Right cardiac atrium (tissue), 5 donors: ENCODE measurements around the gene TCAP. TPM values are rescaled to one million over a fixed set of nuclear protein-coding genes. Genes with fewer than 3 reads are reported as not detected.

Experiments used
- ATAC-seq, 2 donors: fragments of 200-7000 bp; cut with Tn5 transposase; one replicate each; pipeline versions ENCODE4 v1.8.0 to v1.9.1; 2020; ENCODE audit warnings: moderate library complexity in 2 of 2, mild to moderate bottlenecking in 1 of 2
- DNase-seq, 3 donors: peaks; one replicate each; pipeline ENCODE4 v3.0.0-alpha.2; 2020
- H3K27ac ChIP-seq: one replicate; pipeline ENCODE4 v1.5.1; 2013; ENCODE audit warnings: mild to moderate bottlenecking, low read length, control low read depth, moderate library complexity
- H3K27me3 ChIP-seq: one replicate; pipeline ENCODE4 v1.6.1; 2013; ENCODE audit not compliant: control insufficient read depth, insufficient read depth
- H3K4me1 ChIP-seq: one replicate; pipeline ENCODE4 v1.6.1; 2013; ENCODE audit warnings: low read length; ENCODE audit not compliant: control insufficient read depth, insufficient read depth
- H3K4me3 ChIP-seq: one replicate; pipeline ENCODE4 v1.5.1; 2013; ENCODE audit warnings: low read length, control low read depth
- H3K9me3 ChIP-seq: one replicate; pipeline ENCODE4 v1.6.1; 2013; ENCODE audit warnings: low read length; ENCODE audit not compliant: control insufficient read depth
- WGBS: extraction: QIAGEN DNeasy Blood & Tissue Kit; methylation state at CpG from one replicate; pipeline ENCODE4 v1.1.7; 2013; 5-methylcytosine and 5-hydroxymethylcytosine counted together
- intact Hi-C, 4 donors: fragments of 100-400 bp; cut with DNase I; formaldehyde crosslinking; loops; one replicate each; pipeline versions ENCODE4 v1.11.0 to v1.14.0; 2022 to 2023
- polyA plus RNA-seq: library from polyadenylated mRNA; stranded (reverse); fragments of 200-250 nt; gene quantifications from one replicate; pipeline ENCODE4 v1.2.3, GENCODE V29; 2013
- total RNA-seq, 4 donors: library from RNA; stranded (reverse); fragmentation: NEBNext Ultra II Directional; extraction: Animal tissue kit (Norgen Biotek cat#: 25700); gene quantifications; one replicate each; pipeline ENCODE4 v1.2.1, GENCODE V29; 2021
- donor health status: healthy with polysubstance abuse.
- donor health status: DM: no; HTN: yes; CAD: no.
- donor health status: DM: no; HTN: no; CAD: no.
- donor health status: DM: no; HTN: yes; CAD: no; lungs with severe emphysema.
- donor health status: DM: yes; HTN: yes; CAD: no.

The TCAP gene
- total and polyA plus RNA-seq, 5 donors = 2,357 to 4,928 (median 3,533) TPM

DNA sequence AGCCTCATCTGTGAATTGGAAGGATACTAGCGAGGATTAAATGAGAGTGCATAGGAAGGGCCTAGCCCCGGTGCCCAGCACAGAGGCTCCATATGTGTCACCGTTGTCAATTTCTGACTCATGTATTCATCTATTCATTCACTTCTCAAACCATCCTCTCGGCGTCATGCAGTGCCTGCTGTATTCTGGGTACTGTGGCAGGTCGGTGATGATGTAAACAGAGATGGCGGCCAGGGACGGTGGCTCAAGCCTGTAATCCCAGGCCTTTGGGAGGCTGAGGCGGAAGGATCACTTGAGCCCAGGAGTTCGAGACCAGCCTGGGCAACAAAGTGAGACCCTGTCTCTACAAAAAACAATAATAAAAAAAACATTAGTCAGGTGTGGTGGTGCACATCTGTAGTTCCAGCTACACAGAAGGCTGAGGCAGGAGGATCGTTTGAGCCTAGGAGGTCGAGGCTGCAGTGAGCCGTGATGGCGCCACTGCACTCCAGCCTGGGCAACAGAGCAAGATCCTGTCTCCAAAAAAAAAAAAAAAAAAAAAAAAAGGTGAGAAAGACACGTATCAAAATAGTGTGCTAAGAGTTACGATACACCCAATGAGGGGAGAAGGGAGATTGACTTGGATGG is 42.7 kb upstream of the TCAP start:
- Histone ChIP-seq H3K27ac (no peak overlapping the region), H3K27me3 (no peaks in the 10 kb centered on the region), H3K4me1 (peaks cover 2% of the 10 kb centered on the region), H3K4me3 (no peak overlapping the region), H3K9me3 (no peaks in the 10 kb centered on the region)
- WGBS = 55% methylated on average over 16 of the region's 16 CpGs
- intact Hi-C loops = loop anchor here (2.0 to 10.0 kb wide), 5 partner anchors 52 to 130 kb away; no protein-coding TSS in a partner anchor
- ATAC-seq (no peak), DNase-seq (no peak)

DNA sequence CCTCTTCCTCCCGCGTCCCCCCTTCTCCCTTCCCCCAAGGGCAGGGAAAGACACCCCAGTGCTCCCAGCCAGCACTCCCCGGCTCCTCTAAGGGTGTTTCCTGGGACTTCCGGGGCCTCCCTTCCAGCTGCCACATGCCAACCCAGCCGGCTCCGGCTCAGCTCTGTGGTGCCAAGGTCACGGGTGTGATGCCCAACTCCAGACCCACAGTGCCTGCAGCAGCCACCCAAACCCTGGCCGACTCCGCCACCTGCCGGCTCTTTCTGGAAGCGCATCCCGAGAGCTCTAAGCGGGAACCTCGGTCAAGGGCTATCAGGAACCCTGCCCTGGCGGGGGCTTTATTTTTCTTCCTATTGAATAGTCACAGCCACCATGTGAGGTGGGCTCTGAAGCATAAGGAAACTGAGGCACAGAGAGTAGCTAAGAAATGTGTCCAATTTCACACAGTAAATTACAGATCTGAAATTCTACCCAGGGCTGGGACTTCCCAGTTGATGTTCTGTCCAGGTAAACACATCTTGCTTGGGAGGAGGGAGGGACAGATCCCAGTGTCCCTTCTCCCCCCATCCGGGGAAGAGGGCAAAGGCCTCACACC is 41.7 kb upstream of the TCAP start:
- Histone ChIP-seq H3K4me1 (peaks cover 2% of the 10 kb centered on the region), H3K27ac (no peak overlapping the region), H3K4me3 (no peak overlapping the region), H3K27me3 (no peaks in the 10 kb centered on the region), H3K9me3 (no peaks in the 10 kb centered on the region)
- ATAC-seq (peak; percentile 67 to 71), DNase-seq (peak; percentile 83 to 95 (median 95))
- intact Hi-C loops = loop anchor here (2.0 to 10.0 kb wide), 5 partner anchors 51 to 129 kb away; no protein-coding TSS in a partner anchor
- 4% methylated on average over 16 of the region's 16 CpGs for WGBS

DNA sequence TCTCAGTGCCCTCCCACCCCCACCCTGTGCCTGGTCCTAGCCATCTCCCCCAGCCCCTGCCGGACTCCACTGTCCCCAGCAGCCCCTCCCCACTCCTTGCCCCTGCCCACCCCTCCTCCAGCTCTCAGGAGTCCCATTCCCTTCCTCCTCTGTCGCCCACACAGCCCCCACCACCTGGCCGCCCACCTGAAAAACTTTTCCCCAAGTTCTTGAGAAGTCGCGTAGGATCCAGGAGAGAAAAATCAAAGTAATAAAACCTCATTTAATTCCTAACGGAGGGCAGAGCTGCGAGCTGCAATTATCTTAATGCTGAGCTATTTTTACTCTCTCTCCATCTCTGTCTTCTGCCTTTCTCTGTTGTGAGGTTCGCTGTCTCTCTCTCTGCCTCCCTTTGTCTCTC is 40.8 kb upstream of the TCAP start:
- H3K4me3 ChIP-seq = no peak overlapping the region
- H3K27me3 ChIP-seq = no peaks in the 10 kb centered on the region
- DNase-seq (no peak), ATAC-seq (no peak)
- WGBS = 74% methylated on average over 8 of the region's 8 CpGs
- intact Hi-C loops = loop anchor here in 3 of 4 donors (5.0 to 10.0 kb wide), 4 partner anchors 50 to 128 kb away; no protein-coding TSS in a partner anchor
- H3K27ac ChIP-seq = no peak overlapping the region
- peaks cover 2% of the 10 kb centered on the region for H3K4me1 ChIP-seq
- no peaks in the 10 kb centered on the region for H3K9me3 ChIP-seq

DNA sequence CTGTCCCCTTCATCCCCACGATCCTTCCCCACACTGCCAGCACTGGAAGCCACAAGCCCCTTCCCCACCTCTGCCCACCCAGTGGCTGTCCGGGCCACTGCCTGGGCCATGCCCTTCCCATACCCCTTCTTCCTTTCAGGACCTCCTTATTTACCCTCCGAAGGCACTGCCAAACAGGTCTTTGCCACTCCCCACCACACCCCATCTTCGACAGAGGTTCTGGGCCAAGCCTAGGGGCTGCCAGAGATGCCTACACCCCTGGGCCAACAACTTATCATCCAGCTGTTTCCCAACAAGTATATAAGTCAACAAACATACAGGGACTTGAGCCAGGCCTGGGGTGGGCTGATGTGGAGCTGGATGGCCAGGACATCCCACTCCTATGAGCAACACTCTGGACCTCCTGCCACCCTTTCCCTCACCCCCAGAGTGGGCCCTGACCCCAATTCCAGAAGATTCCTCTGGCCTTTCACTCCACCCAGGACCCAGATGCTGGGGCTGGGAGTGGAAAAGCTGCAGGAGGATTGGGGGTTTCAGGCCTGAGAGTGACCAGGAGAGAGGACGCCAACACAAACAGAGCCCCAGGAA is 39.9 kb upstream of the TCAP start:
- Histone ChIP-seq H3K4me3 (no peak overlapping the region), H3K9me3 (no peaks in the 10 kb centered on the region), H3K4me1 (peaks cover 2% of the 10 kb centered on the region), H3K27me3 (no peaks in the 10 kb centered on the region), H3K27ac (no peak overlapping the region)
- WGBS = 47% methylated on average over 5 of the region's 5 CpGs
- intact Hi-C loops = loop anchor here in 1 of 4 donors (10.0 kb wide), 1 partner anchor 50 kb away; no protein-coding TSS in a partner anchor
- no peak for DNase-seq
- no peak for ATAC-seq

DNA sequence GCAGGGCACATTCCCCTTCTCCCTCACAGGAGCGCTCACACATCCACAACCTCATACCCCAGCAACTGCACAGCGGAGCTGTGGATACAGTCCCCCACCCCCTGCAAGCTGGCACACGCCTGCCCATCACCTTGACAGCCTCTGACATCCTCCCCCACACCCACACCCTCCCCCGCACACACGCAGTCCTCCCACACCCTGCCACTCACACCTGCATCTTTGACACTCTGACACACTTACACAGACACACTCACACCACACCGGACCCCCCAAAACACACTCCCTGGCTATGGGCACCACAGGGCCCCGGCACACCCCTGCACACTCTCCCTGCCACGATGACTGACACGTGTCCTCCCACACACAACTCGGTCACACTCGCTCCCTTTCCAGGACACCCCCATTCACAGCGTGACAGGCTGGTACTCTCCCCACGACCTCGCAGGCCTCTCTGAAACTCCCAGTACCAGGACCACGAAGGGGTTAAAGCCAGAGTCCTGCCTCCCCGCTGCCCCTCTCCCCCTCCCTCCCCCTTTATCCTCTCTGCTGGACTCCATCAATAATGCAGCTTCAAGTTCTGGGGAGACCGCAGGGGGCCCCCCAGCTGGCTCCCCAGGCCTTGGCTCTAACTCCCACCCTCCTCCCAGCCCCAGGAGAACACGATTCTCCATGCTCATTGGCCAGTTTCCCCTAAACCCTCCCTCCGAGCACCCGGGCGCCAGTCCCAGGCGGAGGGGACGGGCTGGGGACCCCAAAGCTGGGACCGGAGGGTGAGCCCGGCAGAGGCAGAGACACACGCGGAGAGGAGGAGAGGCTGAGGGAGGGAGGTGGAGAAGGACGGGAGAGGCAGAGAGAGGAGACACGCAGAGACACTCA is 38.7 kb upstream of the TCAP start, which contains the start of gene PPP1R1B:
Gene PPP1R1B (plus strand): TSS at position 782 of the 876 bp plus-strand sequence. CDS start 441 bp downstream, outside the sequence.
- Histone ChIP-seq H3K4me1 (peaks cover 2% of the 10 kb centered on the region), H3K27ac (no peak within 1 kb of the TSS), H3K9me3 (no peaks in the 10 kb centered on the region), H3K27me3 (no peaks in the 10 kb centered on the region), H3K4me3 (peak within 1 kb of the TSS; percentile 33)
- DNase-seq (no peak), ATAC-seq (no peak)
- intact Hi-C loops = loop anchor here in 1 of 4 donors (10.0 kb wide), 1 partner anchor 48 kb away; no protein-coding TSS in a partner anchor
- 20% methylated on average over 29 of the region's 29 CpGs for WGBS

DNA sequence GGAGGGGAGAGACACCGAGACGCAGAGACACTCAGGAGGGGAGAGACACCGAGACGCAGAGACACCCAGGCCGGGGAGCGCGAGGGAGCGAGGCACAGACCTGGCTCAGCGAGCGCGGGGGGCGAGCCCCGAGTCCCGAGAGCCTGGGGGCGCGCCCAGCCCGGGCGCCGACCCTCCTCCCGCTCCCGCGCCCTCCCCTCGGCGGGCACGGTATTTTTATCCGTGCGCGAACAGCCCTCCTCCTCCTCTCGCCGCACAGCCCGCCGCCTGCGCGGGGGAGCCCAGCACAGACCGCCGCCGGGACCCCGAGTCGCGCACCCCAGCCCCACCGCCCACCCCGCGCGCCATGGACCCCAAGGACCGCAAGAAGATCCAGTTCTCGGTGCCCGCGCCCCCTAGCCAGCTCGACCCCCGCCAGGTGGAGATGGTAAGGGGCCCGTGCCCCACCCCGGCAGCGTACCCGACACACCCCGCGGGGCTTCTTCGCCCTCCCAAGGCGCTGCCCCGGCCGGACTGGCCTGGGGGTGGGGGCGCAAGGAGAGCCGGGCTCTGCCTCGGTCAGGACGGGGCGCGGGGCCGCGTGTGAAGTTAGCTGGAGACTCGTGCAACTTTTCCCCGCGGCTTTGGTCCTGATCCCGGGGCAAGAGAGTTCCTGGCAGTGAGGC is 38.0 kb upstream of the TCAP start:
- intact Hi-C loops = loop anchor here in 1 of 4 donors (10.0 kb wide), 1 partner anchor 48 kb away; no protein-coding TSS in a partner anchor

DNA sequence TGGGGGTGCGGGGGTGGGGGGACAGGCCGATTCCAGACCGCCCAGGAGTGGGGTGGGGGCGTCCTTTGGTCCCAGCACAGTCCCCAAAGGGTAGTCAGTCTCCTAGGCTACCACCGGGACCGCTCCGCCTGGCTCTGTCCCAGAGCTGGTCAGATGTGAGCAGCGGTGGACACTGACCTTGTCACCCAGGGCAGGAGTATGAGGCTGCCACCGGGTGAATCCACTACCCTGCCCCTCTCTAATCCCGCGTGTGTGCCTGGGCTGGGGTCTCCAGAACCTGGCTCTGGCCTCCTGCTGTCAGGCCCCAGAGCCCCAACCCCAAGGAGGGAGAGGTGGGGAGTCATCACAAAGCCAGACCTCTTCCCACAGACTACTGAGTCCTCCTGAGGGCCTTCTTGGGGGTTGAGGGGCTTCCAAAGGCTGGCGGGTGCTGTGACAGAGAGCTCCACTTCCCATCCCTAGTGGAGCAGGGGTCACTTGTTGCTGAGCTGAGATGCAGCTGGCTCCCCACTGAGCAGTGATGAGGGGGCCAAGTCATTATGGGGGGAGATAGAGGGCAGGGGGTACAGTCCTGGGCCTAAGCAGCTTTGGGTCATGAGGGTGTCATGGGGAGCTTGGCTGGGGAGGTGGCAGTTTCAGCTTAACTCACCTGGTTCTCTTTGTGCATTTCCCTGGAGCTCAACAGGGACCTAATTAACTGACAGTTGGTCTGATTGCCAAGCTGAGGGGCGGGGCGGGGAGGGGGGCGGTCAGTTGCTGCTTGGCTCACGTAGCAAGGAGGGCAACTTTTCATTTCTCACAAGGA is 37.2 kb upstream of the TCAP start:
- intact Hi-C loops = loop anchor here in 1 of 4 donors (10.0 kb wide), 1 partner anchor 47 kb away; no protein-coding TSS in a partner anchor
- DNase-seq (no peak), ATAC-seq (no peak)
- WGBS = 56% methylated on average over 16 of the region's 16 CpGs
- no peak overlapping the region for H3K27ac ChIP-seq
- no peaks in the 10 kb centered on the region for H3K27me3 ChIP-seq
- H3K9me3 ChIP-seq = no peaks in the 10 kb centered on the region
- H3K4me3 ChIP-seq = peak overlapping the region; percentile 33
- peaks cover 2% of the 10 kb centered on the region for H3K4me1 ChIP-seq

More for the DNA sequence above, 38.0 kb upstream of the TCAP start:
- H3K9me3 ChIP-seq = no peaks in the 10 kb centered on the region
- WGBS = 2% methylated on average over 72 of the region's 72 CpGs
- no peak overlapping the region for H3K27ac ChIP-seq
- DNase-seq (no peak), ATAC-seq (no peak)
- peaks cover 2% of the 10 kb centered on the region for H3K4me1 ChIP-seq
- H3K27me3 ChIP-seq = no peaks in the 10 kb centered on the region
- H3K4me3 ChIP-seq = peak overlapping the region; percentile 33

DNA sequence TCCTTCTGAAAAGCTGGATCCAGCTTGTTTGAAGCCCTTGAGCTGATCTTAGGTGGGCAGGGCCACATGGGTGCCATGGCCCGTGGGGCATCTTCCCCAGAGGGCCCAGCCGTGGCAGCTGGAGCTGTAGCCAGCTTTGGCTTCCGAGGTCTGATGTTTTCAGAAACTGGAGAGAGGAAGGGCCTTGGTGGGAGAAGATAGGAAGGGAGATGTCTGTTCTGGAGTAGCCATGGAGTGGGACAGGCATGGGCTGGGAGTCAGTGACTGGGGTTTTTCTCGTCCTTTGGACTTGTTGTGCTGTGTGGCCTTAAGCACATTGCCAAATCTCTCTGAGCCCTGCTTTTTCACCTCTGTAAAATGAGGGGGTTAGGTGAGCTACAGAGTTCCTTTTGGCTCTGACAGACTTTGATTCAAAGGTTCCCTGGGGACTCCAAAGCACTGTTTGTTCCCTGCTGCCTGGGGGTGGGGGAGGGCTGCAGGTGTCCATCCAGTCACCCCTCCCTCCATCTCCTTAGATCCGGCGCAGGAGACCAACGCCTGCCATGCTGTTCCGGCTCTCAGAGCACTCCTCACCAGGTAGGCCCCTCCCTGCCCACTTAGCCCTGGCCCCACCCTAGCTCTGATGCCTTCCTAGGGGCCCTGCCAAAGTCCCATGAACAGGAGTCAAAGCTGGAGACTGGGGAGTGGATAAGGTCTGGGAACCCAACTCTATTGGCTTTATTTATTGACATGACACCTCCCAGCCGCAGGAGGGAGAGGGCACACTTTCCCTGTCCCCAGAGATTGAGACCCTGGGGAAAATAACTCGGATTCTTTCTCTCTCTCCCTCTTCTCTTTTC is 36.3 kb upstream of the TCAP start:
- Histone ChIP-seq H3K27me3 (no peaks in the 10 kb centered on the region), H3K4me3 (no peak overlapping the region), H3K9me3 (no peaks in the 10 kb centered on the region), H3K4me1 (peaks cover 2% of the 10 kb centered on the region), H3K27ac (no peak overlapping the region)
- WGBS = 62% methylated on average over 10 of the region's 10 CpGs
- intact Hi-C loops = loop anchor here in 1 of 4 donors (10.0 kb wide), 1 partner anchor 46 kb away; no protein-coding TSS in a partner anchor
- ATAC-seq = no peak
- DNase-seq = no peak

DNA sequence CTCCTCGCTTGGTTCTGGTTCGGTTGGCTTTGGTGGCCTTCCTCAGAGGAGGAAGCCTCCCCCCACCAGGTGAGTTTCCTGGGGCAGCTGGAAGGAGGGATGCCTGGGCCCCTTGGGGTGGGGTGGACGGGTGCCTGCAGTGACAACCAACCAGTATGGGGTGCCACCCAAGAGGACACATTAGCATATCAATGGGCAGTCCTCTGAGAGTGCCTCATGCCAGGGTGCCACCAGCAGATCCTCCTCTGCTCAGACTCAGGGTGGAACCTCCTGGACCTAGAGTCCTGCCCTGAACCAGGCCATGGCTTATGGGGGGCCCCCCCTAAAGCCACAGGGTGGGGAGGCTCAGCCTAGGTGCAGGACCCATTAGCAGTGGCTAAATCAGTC is 35.7 kb upstream of the TCAP start:
- 73% methylated on average over 3 of the region's 3 CpGs for WGBS
- Histone ChIP-seq H3K4me3 (no peak overlapping the region), H3K4me1 (peaks cover 2% of the 10 kb centered on the region), H3K9me3 (no peaks in the 10 kb centered on the region), H3K27me3 (no peaks in the 10 kb centered on the region), H3K27ac (no peak overlapping the region)
- DNase-seq (no peak), ATAC-seq (no peak)
- intact Hi-C loops = loop anchor here in 1 of 4 donors (10.0 kb wide), 1 partner anchor 45 kb away; no protein-coding TSS in a partner anchor
